Breast epithelium (tissue), 3 donors: Measurements from ENCODE around the gene MACROD2.
"Not testable (repeated sequence)": the region's sequence is repeated elsewhere in the genome, so short reads cannot be mapped to it uniquely, and the experiment has no call there.

Source experiments
- CTCF ChIP-seq, 3 donors: fragments of 450-650 bp; IDR thresholded peaks; one replicate each; pipeline ENCODE4 v1.5.1; 2016 to 2017; ENCODE audit warnings: antibody characterized with exemption in 3 of 3, mild to moderate bottlenecking in 3 of 3, moderate library complexity in 3 of 3
- POLR2A ChIP-seq: fragments of 450-650 bp; IDR thresholded peaks from one replicate; pipeline ENCODE4 v1.6.1; 2016; ENCODE audit warnings: antibody characterized with exemption, mild to moderate bottlenecking, moderate library complexity
- POLR2AphosphoS5 ChIP-seq, 3 donors: sonication (generic); formaldehyde crosslinking; IDR thresholded peaks; one replicate each; pipeline ENCODE4 v1.6.1; 2017; ENCODE audit warnings: antibody characterized with exemption in 3 of 3

GRCh38 chr20:15377603-15378002, 1382.3 kb downstream of the MACROD2 start:
- TF ChIP-seq CTCF (IDR thresholded peaks at IDR 0.05); POLR2A; POLR2AphosphoS5 (IDR thresholded peaks at IDR 0.05): not testable (repeated sequence)
